Activated T-cell treated with anti-CD3 and anti-CD28 coated beads for 48 hours (primary cell): Measurements from ENCODE around the gene ANO10.
"Not testable (repeated sequence)": the region's sequence is repeated elsewhere in the genome, so short reads cannot be mapped to it uniquely, and the experiment has no call there.

ENCODE experiments used
- DNase-seq: peaks from one replicate; pipeline ENCODE4 v3.0.0-alpha.2; 2020; ENCODE audit warnings: low read depth

Gene ANO10

GRCh38 chr3:43473737-43474136 is 148.1 kb downstream of the ANO10 start:
- DNase-seq = no peak

DNA sequence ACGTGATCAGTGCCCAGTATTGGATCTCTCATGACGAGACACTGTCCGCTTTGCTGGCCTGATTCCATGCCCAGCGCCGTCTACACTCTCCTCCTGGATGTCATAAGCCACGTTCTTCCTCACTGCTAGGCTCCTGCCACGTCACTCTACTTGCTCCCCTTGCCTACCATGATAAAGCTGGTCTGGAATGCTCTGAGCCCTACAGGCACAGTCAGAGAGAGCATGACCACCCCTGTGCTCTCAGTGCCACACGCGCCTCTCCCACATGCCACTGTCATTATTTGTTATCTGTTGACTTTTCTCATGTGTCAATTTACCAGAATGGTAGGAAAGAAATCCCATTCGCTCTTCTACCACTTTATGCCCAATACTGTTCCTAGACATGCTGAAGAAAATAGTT is 148.6 kb downstream of the ANO10 start:
- DNase-seq = no peak

DNA sequence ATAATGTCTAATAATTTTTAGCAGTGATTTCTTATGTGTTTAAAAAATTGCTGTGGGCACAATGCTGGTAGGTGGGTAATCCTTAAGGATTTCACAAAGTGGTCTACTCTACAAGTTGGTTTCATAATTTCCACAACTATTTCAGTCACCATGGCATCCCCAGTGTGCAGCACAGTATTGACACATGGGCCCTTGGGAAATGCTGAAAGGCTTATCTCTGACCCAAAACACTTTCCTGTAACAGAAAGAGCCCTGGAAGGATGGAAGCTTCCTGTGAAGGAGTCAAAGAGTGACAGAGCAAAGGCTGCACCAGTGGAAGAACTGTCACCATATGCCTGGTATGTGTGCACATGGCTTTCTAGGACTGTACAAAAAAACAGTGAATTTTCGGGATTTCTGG is 153.7 kb downstream of the ANO10 start:
- no peak for DNase-seq

- DNase-seq = no peak
Measured at GRCh38 chr3:43465109-43465508, 156.7 kb downstream of the ANO10 start.

DNA sequence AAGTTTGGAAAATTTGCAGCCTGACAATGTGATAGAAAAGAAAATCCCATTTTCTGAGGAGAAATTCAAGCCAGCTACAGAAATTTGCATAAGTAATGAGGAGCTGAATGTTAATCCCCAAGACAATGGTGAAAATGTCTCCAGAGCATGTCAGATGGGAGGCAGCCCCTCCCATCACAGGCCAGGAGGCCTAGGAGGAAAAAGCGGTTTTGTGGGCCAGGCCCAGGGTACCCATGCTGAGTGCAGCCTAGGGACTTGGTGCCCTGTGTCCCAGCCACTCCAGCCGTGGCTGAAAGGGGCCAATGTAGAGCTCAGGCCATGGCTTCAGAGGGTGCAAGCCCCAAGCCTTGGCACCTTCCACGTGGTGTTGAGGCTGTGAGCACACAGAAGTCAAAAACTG is 159.2 kb downstream of the ANO10 start:
- not testable (repeated sequence) for DNase-seq

GRCh38 chr3:43461345-43461744 is 160.5 kb downstream of the ANO10 start:
- no peak for DNase-seq

DNA sequence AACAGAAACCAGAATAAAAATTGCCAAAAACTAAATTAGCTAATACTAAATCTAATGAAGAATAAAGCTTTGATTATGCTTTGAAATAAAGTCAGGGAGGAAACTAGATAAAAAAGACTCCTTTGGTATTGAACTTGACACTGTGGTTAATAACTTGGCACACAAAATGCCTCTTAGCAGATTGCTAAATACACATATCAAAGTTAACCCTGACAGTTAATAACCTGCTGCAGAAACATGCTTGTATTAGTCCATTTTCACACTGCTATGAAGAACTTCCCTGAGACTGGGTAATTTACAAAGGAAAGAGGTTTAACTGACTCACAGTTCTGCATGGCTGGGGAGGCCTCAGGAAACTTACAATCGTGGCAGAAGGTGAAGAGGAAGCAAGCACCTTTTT is 164.8 kb downstream of the ANO10 start:
- DNase-seq = not testable (repeated sequence)

GRCh38 chr3:43455233-43455632 is 166.6 kb downstream of the ANO10 start:
- no peak for DNase-seq

- no peak for DNase-seq
Measured at GRCh38 chr3:43453981-43454380, 167.8 kb downstream of the ANO10 start.

DNA sequence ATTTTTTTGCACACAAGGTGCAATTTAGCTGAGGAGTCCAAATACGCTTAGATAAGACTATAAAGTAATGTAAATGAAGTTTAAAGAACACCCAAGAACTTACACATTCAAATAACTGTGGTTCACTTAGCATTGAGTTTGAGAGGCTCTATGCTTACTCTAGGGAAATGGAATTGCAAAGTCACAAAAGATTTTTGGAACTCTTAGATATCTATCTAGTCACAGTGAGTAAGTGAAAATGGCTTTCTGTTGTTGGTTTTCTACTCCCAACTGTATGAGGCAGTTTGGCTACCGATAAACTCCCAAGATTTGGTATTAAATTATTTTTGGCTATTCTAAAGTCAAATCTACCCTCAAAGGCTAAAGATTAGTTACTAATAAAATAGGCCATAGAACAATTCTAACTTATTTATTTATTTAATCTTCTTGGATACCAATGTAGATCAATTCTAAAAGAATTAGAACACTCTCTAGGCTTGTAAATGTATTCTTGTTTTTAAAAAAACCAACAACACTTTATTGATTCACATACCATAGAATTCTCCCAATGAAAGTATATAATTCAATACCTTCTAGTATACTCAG is 170.0 kb downstream of the ANO10 start:
- no peak for DNase-seq

DNA sequence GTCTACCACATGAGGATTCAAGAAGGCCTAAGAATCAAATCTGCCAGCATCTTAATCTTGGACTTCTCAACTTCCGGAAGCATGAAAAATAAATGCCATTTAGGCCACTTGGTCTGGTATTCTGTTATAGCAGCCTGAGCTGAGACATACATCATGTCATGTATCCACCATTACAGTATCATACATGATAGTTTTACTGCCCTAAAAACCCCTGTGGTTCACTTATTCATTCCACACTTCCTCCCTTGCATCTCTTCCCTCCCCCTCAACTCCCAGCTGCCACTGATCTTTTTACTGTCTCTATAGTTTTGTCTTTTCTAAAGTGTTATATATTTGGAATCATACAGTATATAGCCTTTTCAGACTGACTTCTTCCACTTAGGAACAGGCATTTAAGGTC is 173.7 kb downstream of the ANO10 start:
- no peak for DNase-seq

GRCh38 chr3:43445820-43446219 is 176.0 kb downstream of the ANO10 start:
- DNase-seq = no peak

DNA sequence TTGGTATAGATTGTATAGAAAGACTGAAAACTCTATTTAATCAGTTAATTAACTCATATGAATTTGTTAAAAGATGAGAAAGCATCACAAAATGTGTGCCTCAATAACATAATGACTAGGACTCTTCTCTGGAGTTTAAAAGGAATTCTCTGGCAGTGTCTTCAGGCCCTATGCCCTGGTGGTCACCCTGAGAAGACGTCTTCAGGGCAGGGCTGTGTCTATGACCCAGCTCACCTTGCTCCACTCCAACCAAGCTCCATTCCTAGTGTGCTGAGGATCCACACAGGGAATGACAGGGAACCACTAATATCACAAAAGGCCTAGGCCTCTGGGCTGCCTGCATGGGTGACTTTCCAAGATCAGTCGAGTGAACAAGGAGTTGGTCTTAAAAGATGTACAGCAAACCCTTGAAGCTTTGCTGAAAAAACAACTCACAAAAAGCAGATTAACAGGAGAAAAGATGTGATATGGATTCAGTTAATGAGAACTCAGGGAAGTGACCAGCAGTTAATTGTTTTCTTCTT is 178.9 kb downstream of the ANO10 start:
- no peak for DNase-seq

- DNase-seq = no peak
Measured at GRCh38 chr3:43436507-43437140, 185.2 kb downstream of the ANO10 start.

DNA sequence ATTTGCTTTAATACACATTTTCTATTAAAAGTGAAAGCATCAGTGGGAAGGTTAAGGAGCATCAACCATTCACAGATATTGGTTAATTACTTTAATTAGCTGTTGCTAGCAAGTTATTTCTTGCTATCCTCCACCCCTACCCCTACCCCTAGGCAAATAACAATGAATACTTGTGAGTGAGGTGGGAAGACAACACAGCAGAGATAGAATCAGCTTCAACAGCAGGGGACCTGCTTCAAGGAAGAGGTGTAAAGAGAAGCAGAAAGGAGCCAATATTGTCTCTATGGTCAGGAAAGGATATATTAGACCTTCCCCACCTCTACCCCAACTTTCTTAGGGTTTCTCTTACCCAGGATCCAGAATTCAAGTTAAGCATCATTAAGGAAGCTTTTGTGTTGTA is 186.1 kb downstream of the ANO10 start:
- DNase-seq = no peak

- DNase-seq = no peak
Measured at GRCh38 chr3:43434431-43434830, 187.4 kb downstream of the ANO10 start.

- no peak for DNase-seq
Measured at GRCh38 chr3:43432462-43432861, 189.3 kb downstream of the ANO10 start.

GRCh38 chr3:43426388-43426787 is 195.4 kb downstream of the ANO10 start:
- DNase-seq = no peak

GRCh38 chr3:43425829-43426228 is 196.0 kb downstream of the ANO10 start:
- DNase-seq = no peak

DNA sequence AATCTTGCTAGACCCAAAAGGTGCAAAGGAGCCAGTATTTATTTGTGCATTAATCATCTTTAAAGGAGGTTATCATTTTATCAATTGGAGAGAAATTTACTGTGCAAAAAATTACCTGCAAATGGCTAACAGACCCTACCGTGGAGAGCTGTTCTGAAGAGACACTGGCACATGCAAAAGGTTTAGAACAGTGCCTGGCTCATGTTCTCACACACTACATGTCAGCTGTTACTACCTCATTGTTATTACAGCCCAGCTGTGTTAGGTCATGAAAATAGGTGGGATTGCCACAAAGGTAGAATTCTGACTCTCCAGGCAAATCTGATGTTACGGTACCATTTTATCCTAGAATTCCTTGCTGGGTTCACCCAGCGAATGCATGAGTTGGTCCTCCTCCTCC is 198.2 kb downstream of the ANO10 start:
- DNase-seq = no peak

DNA sequence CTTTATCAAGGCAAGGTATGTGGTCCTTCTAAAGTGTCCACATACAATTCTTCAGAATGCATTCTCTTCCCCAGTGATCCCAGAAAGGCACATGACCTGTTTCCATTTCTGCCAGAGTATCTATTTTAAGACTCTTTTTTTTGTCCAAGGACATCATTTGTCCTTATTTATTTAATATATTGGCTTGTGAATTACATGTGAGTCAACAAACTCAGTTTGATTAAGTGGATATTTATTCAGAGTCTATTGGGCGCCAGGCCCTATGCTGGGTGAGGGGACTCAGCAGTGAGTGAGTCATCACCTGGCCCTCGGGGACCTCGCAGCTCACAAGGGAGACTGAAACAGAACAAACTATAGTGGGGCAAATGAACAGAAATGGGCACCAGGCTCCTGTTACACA is 198.7 kb downstream of the ANO10 start:
- DNase-seq = no peak

- no peak for DNase-seq
Measured at GRCh38 chr3:43418601-43419272, 203.1 kb downstream of the ANO10 start.

- no peak for DNase-seq
Measured at GRCh38 chr3:43417133-43417532, 204.7 kb downstream of the ANO10 start.

GRCh38 chr3:43415088-43415487 is 206.7 kb downstream of the ANO10 start:
- DNase-seq = no peak
